PC-9 (cell line): ENCODE measurements around the gene LPO. TPM values are rescaled to one million over a fixed set of nuclear protein-coding genes. Genes with fewer than 3 reads are reported as not detected.

Source experiments
- BruUV-seq: library from RNA; stranded (reverse); fragments of 400-500 nt; replicated peaks from 2 replicates; lab custom pipeline; 2021; lab: Mats Ljungman, UMichigan
- CTCF ChIA-PET: fragments of 300-600 bp; sonication (Branson Sonifier 250); formaldehyde crosslinking; loops from one replicate; lab custom pipeline; 2022; ENCODE audit warnings: antibody characterized with exemption; lab: Charles Lee
- POLR2A ChIA-PET: fragments of 300-600 bp; sonication (Branson Sonifier 250); formaldehyde crosslinking; loops from one replicate; lab custom pipeline; 2022; ENCODE audit warnings: antibody characterized with exemption; ENCODE audit not compliant: unreplicated experiment; lab: Charles Lee
- DNase-seq, 2 experiments: peaks; one replicate each; pipeline versions ENCODE4 v3.0.0 to v3.0.0-alpha.2; 2015 to 2022; ENCODE audit warnings: mixed read lengths in 1 of 2
- H2AFZ ChIP-seq: fragments of 200-600 bp; sonication (generic); 2 replicates; pipeline ENCODE4 v1.8.1; 2017; ENCODE audit warnings: antibody characterized with exemption
- H3F3A ChIP-seq: fragments of 200-600 bp; sonication (generic); 2 replicates; pipeline ENCODE4 v1.8.1; 2017; ENCODE audit warnings: antibody characterized with exemption, mild to moderate bottlenecking, low read depth; ENCODE audit not compliant: insufficient read depth
- H3K27ac ChIP-seq: fragments of 200-600 bp; sonication (generic); 2 replicates; pipeline ENCODE4 v1.6.1; 2016; ENCODE audit warnings: mixed run types
- H3K27me3 ChIP-seq: fragments of 200-600 bp; sonication (generic); 2 replicates; pipeline ENCODE4 v1.6.1; 2016; ENCODE audit warnings: low read depth, mixed run types; ENCODE audit not compliant: insufficient read depth
- H3K36me3 ChIP-seq: fragments of 200-600 bp; sonication (generic); 2 replicates; pipeline ENCODE4 v1.6.1; 2016; ENCODE audit warnings: low read depth, mixed run types
- H3K4me1 ChIP-seq: fragments of 200-600 bp; sonication (generic); replicated peaks from 2 replicates; pipeline ENCODE4 v1.6.1; 2016; ENCODE audit warnings: mixed run types; ENCODE audit not compliant: insufficient read depth
- H3K4me2 ChIP-seq: fragments of 200-600 bp; sonication (generic); 2 replicates; pipeline ENCODE4 v1.6.1; 2017; ENCODE audit warnings: mixed run types
- H3K4me3 ChIP-seq: fragments of 200-600 bp; sonication (generic); 2 replicates; pipeline ENCODE4 v1.6.1; 2016; ENCODE audit warnings: mixed run types
- H3K79me2 ChIP-seq: fragments of 200-600 bp; sonication (generic); 2 replicates; pipeline ENCODE4 v1.6.1; 2017; ENCODE audit warnings: low read depth, mixed run types
- H3K9me2 ChIP-seq: fragments of 200-600 bp; sonication (generic); 2 replicates; pipeline ENCODE4 v1.8.1; 2017; ENCODE audit warnings: mild to moderate bottlenecking; ENCODE audit not compliant: insufficient read depth
- H3K9me3 ChIP-seq: fragments of 200-600 bp; sonication (generic); 2 replicates; pipeline ENCODE4 v1.8.1; 2016; ENCODE audit warnings: low read depth; ENCODE audit not compliant: insufficient read depth
- H4K20me1 ChIP-seq: fragments of 200-600 bp; sonication (generic); 2 replicates; pipeline ENCODE4 v1.8.1; 2017; ENCODE audit not compliant: insufficient read depth
- EZH2 ChIP-seq: fragments of 200-600 bp; sonication (generic); IDR thresholded peaks from 2 replicates; pipeline ENCODE4 v1.8.0; 2017; ENCODE audit warnings: antibody characterized with exemption, low read depth
- intact Hi-C: fragments of 100-400 bp; cut with micrococcal nuclease; formaldehyde crosslinking; loops from one replicate; pipeline ENCODE4 v1.10.0; 2022; ENCODE audit not compliant: unreplicated experiment
- total RNA-seq: library from RNA; stranded (reverse); gene quantifications from 2 replicates; pipeline ENCODE4 v1.2.3, GENCODE V29; 2021
- TF ChIP-seq, protein P1 (sequence below): fragments of 200-600 bp; sonication (generic); conservative IDR thresholded peaks from 2 replicates; pipeline ENCODE4 v1.6.1; 2017; ENCODE audit warnings: mixed run types, antibody characterized with exemption, mild to moderate bottlenecking, moderate library complexity

LPO gene
- total RNA-seq, 1 experiment from 2014 or later = not detected

DNA sequence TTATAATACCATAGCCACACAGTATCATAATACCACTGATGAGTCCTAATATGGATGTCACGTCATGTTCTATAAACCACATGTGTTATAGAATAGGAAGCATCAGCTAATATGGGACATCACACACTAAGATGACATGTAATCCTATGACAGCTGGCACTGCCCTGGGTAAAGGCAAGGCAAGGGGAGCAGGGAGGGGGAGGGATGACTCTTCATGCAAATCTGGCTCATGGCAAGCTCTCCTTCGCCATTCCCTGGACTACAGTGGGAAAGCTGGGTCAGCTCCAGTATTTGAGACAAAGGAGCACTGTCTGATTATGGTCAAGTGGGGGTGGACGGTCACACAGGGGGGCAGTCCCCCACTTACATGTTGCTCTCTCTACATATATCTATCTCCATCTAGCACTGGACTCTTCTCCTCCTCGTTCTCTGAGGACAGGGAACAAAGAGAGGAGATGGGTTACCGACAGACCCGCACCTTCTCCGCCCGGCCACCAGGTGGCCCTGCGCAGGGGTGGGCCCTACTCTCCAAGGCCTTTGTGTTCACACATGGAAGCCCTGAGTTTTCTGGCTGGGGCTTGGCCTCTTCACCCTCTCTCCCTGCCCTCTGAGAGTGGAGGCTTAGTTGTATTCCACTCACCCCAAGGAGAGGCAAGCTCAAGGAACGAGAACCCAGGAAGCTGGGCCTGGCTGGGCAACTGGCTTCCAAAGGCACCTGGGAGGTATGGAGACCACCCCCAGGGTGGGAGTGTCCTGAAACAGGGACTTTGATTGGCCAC is 65.8 kb downstream of the LPO start:
- ChIA-PET POLR2A (no interaction called here), CTCF (interaction anchor here (0.5 kb wide), 1 partner anchor 42 kb away, joined by 5 read pairs; no protein-coding TSS in a partner anchor)
- H3K9me3 ChIP-seq = no peaks in the 10 kb centered on the region
- H4K20me1 ChIP-seq = no peaks in the 10 kb centered on the region
- H3K27ac ChIP-seq = no peak overlapping the region
- H3K4me3 ChIP-seq = no peak overlapping the region
- H3K4me1 ChIP-seq = no peaks in the 10 kb centered on the region
- peaks cover 96% of the 10 kb centered on the region for H3K27me3 ChIP-seq
- H3K79me2 ChIP-seq = no peaks in the 10 kb centered on the region
- no peak overlapping the region for H2AFZ ChIP-seq
- no TSS peak for BruUV-seq
- no peaks in the 10 kb centered on the region for H3K36me3 ChIP-seq
- TF ChIP-seq EZH2 = no peak
- TF ChIP-seq, protein P1, sequence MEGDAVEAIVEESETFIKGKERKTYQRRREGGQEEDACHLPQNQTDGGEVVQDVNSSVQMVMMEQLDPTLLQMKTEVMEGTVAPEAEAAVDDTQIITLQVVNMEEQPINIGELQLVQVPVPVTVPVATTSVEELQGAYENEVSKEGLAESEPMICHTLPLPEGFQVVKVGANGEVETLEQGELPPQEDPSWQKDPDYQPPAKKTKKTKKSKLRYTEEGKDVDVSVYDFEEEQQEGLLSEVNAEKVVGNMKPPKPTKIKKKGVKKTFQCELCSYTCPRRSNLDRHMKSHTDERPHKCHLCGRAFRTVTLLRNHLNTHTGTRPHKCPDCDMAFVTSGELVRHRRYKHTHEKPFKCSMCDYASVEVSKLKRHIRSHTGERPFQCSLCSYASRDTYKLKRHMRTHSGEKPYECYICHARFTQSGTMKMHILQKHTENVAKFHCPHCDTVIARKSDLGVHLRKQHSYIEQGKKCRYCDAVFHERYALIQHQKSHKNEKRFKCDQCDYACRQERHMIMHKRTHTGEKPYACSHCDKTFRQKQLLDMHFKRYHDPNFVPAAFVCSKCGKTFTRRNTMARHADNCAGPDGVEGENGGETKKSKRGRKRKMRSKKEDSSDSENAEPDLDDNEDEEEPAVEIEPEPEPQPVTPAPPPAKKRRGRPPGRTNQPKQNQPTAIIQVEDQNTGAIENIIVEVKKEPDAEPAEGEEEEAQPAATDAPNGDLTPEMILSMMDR = peak; percentile 79
- H3K4me2 ChIP-seq = no peak overlapping the region
- H3F3A ChIP-seq = no peaks in the 10 kb centered on the region
- peak in 1 of 2 experiments; percentile 30 for DNase-seq
- H3K9me2 ChIP-seq = no peaks in the 10 kb centered on the region
- intact Hi-C loops = no loop called here

DNA sequence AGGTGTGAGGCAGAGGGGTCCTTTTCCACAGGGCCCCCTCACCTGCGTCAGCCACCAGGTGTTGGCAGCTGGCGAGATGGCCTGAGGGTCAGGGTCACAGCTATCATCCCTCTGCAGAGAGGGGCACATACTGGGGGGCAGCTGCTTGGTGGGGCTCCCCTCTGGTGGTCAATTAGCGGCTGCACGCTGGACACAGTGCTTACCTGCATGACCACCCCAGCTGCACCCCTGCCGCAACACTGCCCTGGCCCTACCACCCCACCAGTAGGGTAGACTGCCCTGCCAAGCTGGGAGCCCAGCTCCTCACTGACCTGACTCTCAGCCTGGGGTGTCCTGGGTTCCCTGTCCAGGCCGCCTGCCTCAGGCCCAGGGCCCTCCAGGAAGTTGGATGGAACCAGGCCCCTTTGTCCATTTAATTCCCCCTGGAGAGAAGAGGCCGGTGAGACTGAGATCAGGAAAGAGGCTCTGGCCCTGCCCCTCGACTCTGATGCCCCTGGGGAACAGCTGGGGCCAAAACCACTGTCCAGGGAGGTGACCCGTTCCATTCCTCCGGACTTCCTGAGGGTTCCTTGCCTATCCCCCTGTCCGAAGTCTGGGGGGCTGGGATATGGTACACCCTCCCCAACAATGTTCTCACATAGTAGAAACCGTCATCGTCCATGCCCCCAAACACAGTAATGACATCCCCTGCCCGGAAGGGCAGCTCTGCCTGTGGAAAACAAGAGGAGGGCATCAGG is 66.5 kb downstream of the LPO start:
- intact Hi-C loops = no loop called here
- Histone ChIP-seq H3K9me2 (no peaks in the 10 kb centered on the region), H3K4me3 (no peak overlapping the region), H3K4me1 (no peaks in the 10 kb centered on the region), H3K27me3 (peaks cover 98% of the 10 kb centered on the region), H2AFZ (no peak overlapping the region), H3K36me3 (no peaks in the 10 kb centered on the region), H3F3A (no peaks in the 10 kb centered on the region), H4K20me1 (no peaks in the 10 kb centered on the region), H3K79me2 (no peaks in the 10 kb centered on the region), H3K27ac (no peak overlapping the region), H3K4me2 (no peak overlapping the region), H3K9me3 (no peaks in the 10 kb centered on the region)
- no TSS peak for BruUV-seq
- no peak for TF ChIP-seq EZH2
- TF ChIP-seq, protein P1 = no peak
- ChIA-PET POLR2A (no interaction called here), CTCF (interaction anchor here (0.5 kb wide), 1 partner anchor 41 kb away, joined by 5 read pairs; no protein-coding TSS in a partner anchor)
- no peak for DNase-seq

DNA sequence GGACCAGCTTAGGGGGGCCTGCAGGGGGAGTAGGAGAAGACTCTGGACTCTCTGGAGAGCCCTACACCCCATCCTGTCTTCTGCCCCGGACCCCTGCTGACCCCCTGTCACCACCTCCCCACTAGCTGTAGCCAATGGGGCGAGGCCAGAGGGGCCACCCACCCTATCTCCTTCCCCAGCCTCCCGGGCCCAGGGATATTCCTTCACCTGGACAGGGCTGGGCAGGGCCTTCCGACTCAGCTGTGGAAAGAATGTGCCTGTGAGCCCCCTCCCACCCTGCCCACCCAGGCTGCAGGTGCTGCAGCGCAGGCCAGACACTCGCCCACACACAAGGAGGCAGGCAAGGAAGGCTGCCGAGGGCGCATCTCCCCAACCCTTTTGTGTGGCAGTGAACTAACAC is 67.2 kb downstream of the LPO start:
- TF ChIP-seq, protein P1 = no peak
- no peak for TF ChIP-seq EZH2
- no peaks in the 10 kb centered on the region for H4K20me1 ChIP-seq
- POLR2A ChIA-PET = no interaction called here
- no peak overlapping the region for H3K4me3 ChIP-seq
- H3K79me2 ChIP-seq = no peaks in the 10 kb centered on the region
- CTCF ChIA-PET = no interaction called here
- H2AFZ ChIP-seq = no peak overlapping the region
- H3K9me3 ChIP-seq = no peaks in the 10 kb centered on the region
- BruUV-seq = no TSS peak
- H3F3A ChIP-seq = no peaks in the 10 kb centered on the region
- no peaks in the 10 kb centered on the region for H3K9me2 ChIP-seq
- H3K36me3 ChIP-seq = no peaks in the 10 kb centered on the region
- no peak overlapping the region for H3K27ac ChIP-seq
- no peak overlapping the region for H3K4me2 ChIP-seq
- intact Hi-C loops = no loop called here
- H3K27me3 ChIP-seq = peaks cover 98% of the 10 kb centered on the region
- H3K4me1 ChIP-seq = no peaks in the 10 kb centered on the region
- DNase-seq = no peak
